Naive thymus-derived CD4-positive, alpha-beta T cell (primary cell): ENCODE results near the gene MAPK12. TPM values are rescaled to one million over a fixed set of nuclear protein-coding genes. Genes with fewer than 3 reads are reported as not detected.

ENCODE experiments used
- ATAC-seq: fragments of 150-1000 bp; cut with Tn5 transposase; 2 replicates; pipeline ENCODE4 v1.10.0; 2021; ENCODE audit warnings: mild to moderate bottlenecking, moderate library complexity
- CTCF ChIA-PET: fragments of 350-600 bp; sonication (Branson Sonifier 250); formaldehyde crosslinking; loops from one replicate; lab custom pipeline; 2021; ENCODE audit warnings: antibody characterized with exemption; lab: Charles Lee
- POLR2A ChIA-PET: fragments of 350-600 bp; sonication (Branson Sonifier 250); formaldehyde crosslinking; loops from one replicate; lab custom pipeline; 2021; ENCODE audit warnings: antibody characterized with exemption, inconsistent platforms; lab: Charles Lee
- DNase-seq, 9 donors: peaks; one replicate each; pipeline versions ENCODE4 v3.0.0 to v3.0.0-alpha.2; 2020 to 2022; ENCODE audit warnings: mixed read lengths in 1 of 9
- H3K27ac ChIP-seq: one replicate; pipeline ENCODE4 v1.7.0; 2013; ENCODE audit warnings: mild to moderate bottlenecking, low read depth, low read length, moderate library complexity
- H3K27me3 ChIP-seq, 2 donors: one replicate each; pipeline ENCODE4 v1.7.0; 2013; ENCODE audit warnings: low read length in 2 of 2, mild to moderate bottlenecking in 2 of 2, moderate library complexity in 2 of 2; ENCODE audit not compliant: control insufficient read depth in 2 of 2, insufficient read depth in 2 of 2
- H3K36me3 ChIP-seq, 3 experiments: 1 replicate in 2 of 3; 2 replicates in 1 of 3; pipeline ENCODE4 v1.7.0; 2013; ENCODE audit warnings: low read length in 3 of 3, mild to moderate bottlenecking in 3 of 3, moderate library complexity in 1 of 3; ENCODE audit not compliant: insufficient read depth in 3 of 3, control insufficient read depth in 2 of 3
- H3K4me1 ChIP-seq, 2 donors: one replicate each; pipeline ENCODE4 v1.7.0; 2013; ENCODE audit warnings: low read length in 2 of 2, mild to moderate bottlenecking in 2 of 2, moderate library complexity in 1 of 2; ENCODE audit not compliant: control insufficient read depth in 2 of 2, insufficient read depth in 2 of 2
- H3K4me3 ChIP-seq: 2 replicates; pipeline ENCODE4 v1.7.0; 2013; ENCODE audit warnings: mild to moderate bottlenecking, low read length
- H3K9me3 ChIP-seq, 3 experiments: 1 replicate in 2 of 3; 2 replicates in 1 of 3; pipeline ENCODE4 v1.7.0; 2013; ENCODE audit warnings: low read length in 3 of 3; ENCODE audit not compliant: control insufficient read depth in 2 of 3
- H3K27ac Mint-ChIP-seq, 9 donors: one replicate each; pipeline ENCODE4 v1.8.0; 2020 to 2022; ENCODE audit warnings: mixed read lengths in 9 of 9, mild to moderate bottlenecking in 8 of 9, moderate library complexity in 5 of 9, inconsistent platforms in 2 of 9
- H3K27me3 Mint-ChIP-seq, 5 donors: one replicate each; pipeline ENCODE4 v1.8.0; 2021 to 2022; ENCODE audit warnings: mixed read lengths in 5 of 5, mild to moderate bottlenecking in 1 of 5
- H3K36me3 Mint-ChIP-seq, 5 donors: one replicate each; pipeline ENCODE4 v1.8.0; 2020 to 2022; ENCODE audit warnings: mixed read lengths in 5 of 5, mild to moderate bottlenecking in 3 of 5, inconsistent platforms in 1 of 5
- H3K4me1 Mint-ChIP-seq, 7 donors: one replicate each; pipeline ENCODE4 v1.8.0; 2020 to 2022; ENCODE audit warnings: mixed read lengths in 7 of 7, mild to moderate bottlenecking in 3 of 7, inconsistent platforms in 1 of 7
- H3K4me3 Mint-ChIP-seq, 10 donors: one replicate each; pipeline ENCODE4 v1.8.0; 2020 to 2022; ENCODE audit warnings: mild to moderate bottlenecking in 10 of 10, mixed read lengths in 10 of 10, moderate library complexity in 6 of 10, inconsistent platforms in 2 of 10
- H3K9me3 Mint-ChIP-seq, 11 donors: one replicate each; pipeline ENCODE4 v1.8.0; 2020 to 2022; ENCODE audit warnings: mixed read lengths in 11 of 11, mild to moderate bottlenecking in 4 of 11, inconsistent platforms in 1 of 11, moderate library complexity in 1 of 11
- intact Hi-C, 2 donors: fragments of 100-400 bp; cut with micrococcal nuclease; formaldehyde crosslinking; loops; one replicate each; pipeline ENCODE4 v1.15.1; 2023
- polyA plus RNA-seq, 2 donors: library from polyadenylated mRNA; unstranded; fragments of 300-500 nt; fragmentation: Illumina TruSeq; gene quantifications; one replicate each; pipeline ENCODE4 v1.2.3, GENCODE V29; 2021
- total RNA-seq, 6 experiments: library from RNA in 5 of 6; stranded (reverse) in 5 of 6; gene quantifications; 1 replicate in 5 of 6; 2 replicates in 1 of 6; pipeline ENCODE4 v1.2.3 and lab custom pipeline; 2021 to 2026

Gene MAPK12
- total and polyA plus RNA-seq, 7 experiments from 2014 or later: 0.07 to 6.2 (median 2.1) TPM; not detected in 1

- no peaks in the 10 kb centered on the region for H3K36me3 ChIP-seq
- H3K9me3 ChIP-seq: no peaks in the 10 kb centered on the region
- Mint-ChIP-seq H3K27me3 (peaks cover 6 to 17% (median 13%) of the 10 kb centered on the region in 5 donors), H3K4me3 (peak overlapping the region in 9 of 10 donors; percentile 18 to 79 (median 49)), H3K36me3 (no peaks in the 10 kb centered on the region), H3K4me1 (peaks cover 0 to 17% (median 7%) of the 10 kb centered on the region in 7 donors), H3K9me3 (peaks cover 0 to 1% (median 0%) of the 10 kb centered on the region in 11 donors), H3K27ac (peak overlapping the region in 1 of 9 donors; percentile 14)
- POLR2A ChIA-PET: no interaction called here
- H3K4me1 ChIP-seq: peaks cover under 1 to 6% of the 10 kb centered on the region in 2 donors
- intact Hi-C loops: loop anchor here in 1 of 2 donors (5.0 kb wide), 1 partner anchor 36 kb away; the partner anchor contains the start of gene MAPK11
- H3K27me3 ChIP-seq: peaks cover 0 to 4% of the 10 kb centered on the region in 2 donors
- CTCF ChIA-PET: no interaction called here
- no peak overlapping the region for H3K4me3 ChIP-seq
- DNase-seq (no peak), ATAC-seq (no peak)
- H3K27ac ChIP-seq: no peak overlapping the region
Measured at GRCh38 chr22:50308597-50308935, 47.1 kb upstream of the MAPK12 start.

DNA sequence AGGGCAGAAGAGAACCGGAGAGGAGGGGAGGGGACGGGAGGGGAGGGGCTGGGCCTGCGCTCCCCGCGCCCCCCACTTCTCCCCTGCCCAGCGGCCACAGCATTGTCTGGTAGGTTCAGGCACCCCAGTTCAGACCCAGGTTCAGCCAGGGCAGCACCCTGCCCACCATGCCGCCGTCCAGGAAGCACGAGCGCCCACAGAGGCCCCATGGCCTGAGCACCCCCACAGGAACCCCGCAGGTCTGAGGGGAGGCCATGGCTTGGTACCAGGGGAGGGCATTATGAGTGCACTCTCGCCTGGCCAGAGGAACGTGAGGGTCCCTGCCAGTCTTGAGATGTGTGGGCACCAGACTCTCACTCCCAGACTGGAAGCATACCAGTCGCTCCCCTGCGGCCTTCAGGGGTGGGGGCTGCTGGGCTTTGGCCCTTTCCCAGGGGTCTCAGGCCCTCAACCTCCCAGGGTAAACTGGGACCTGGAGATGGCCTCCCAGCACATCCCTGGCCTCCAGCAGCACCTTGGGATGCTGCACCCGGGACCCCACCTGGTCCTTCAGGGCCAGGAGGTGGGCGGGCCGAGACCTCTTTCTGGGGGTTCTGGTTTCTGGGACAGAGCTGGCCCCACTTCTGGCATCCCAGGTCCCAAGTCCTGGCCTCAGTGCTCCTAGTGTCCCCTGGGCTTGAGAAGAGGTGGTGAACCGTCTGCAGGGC, 46.6 kb upstream of the MAPK12 start:
- H3K36me3 Mint-ChIP-seq: no peaks in the 10 kb centered on the region
- peaks cover 6 to 17% (median 13%) of the 10 kb centered on the region in 5 donors for H3K27me3 Mint-ChIP-seq
- no peak for ATAC-seq
- ChIA-PET CTCF (no interaction called here), POLR2A (no interaction called here)
- no peak overlapping the region for H3K4me3 ChIP-seq
- peaks cover 0 to 4% of the 10 kb centered on the region in 2 donors for H3K27me3 ChIP-seq
- peak overlapping the region in 4 of 10 donors; percentile 25 to 70 (median 42) for H3K4me3 Mint-ChIP-seq
- no peaks in the 10 kb centered on the region for H3K9me3 ChIP-seq
- peaks cover 0 to 17% (median 7%) of the 10 kb centered on the region in 7 donors for H3K4me1 Mint-ChIP-seq
- H3K9me3 Mint-ChIP-seq: peaks cover 0 to 1% (median 0%) of the 10 kb centered on the region in 11 donors
- no peak overlapping the region for H3K27ac ChIP-seq
- peaks cover 0 to 5% of the 10 kb centered on the region in 2 donors for H3K4me1 ChIP-seq
- H3K27ac Mint-ChIP-seq: no peak overlapping the region
- no peak for DNase-seq
- H3K36me3 ChIP-seq: no peaks in the 10 kb centered on the region
- intact Hi-C loops: loop anchor here in 1 of 2 donors (5.0 kb wide), 1 partner anchor 36 kb away; the partner anchor contains the start of gene MAPK11

GRCh38 chr22:50306753-50307749, 45.6 kb upstream of the MAPK12 start, which contains the start of gene PLXNB2:
TSS of gene PLXNB2 (minus strand) at chr22:50307646. CDS start at chr22:50290584, 17,062 bp downstream.
- Mint-ChIP-seq H3K9me3 (peaks cover 0 to 1% (median 0%) of the 10 kb centered on the region in 11 donors), H3K4me3 (peak within 1 kb of the TSS in 5 of 10 donors; percentile 25 to 70 (median 44)), H3K4me1 (peaks cover 0 to 17% (median 7%) of the 10 kb centered on the region in 7 donors), H3K27ac (no peak within 1 kb of the TSS), H3K27me3 (peaks cover 6 to 18% (median 13%) of the 10 kb centered on the region in 5 donors), H3K36me3 (no peaks in the 10 kb centered on the region)
- POLR2A ChIA-PET: no interaction called here
- Histone ChIP-seq H3K27me3 (peaks cover 0 to 4% of the 10 kb centered on the region in 2 donors), H3K9me3 (no peaks in the 10 kb centered on the region), H3K4me1 (peaks cover 0 to 5% of the 10 kb centered on the region in 2 donors), H3K4me3 (no peak within 1 kb of the TSS), H3K27ac (no peak within 1 kb of the TSS), H3K36me3 (no peaks in the 10 kb centered on the region)
- peak in 3 of 9 donors; percentile 12 to 47 (median 31) for DNase-seq
- ATAC-seq: peak; percentile 22
- intact Hi-C loops: loop anchor here in 1 of 2 donors (5.0 kb wide), 1 partner anchor 35 kb away; the partner anchor contains the start of gene MAPK11
- CTCF ChIA-PET: no interaction called here

GRCh38 chr22:50305923-50306566, 44.6 kb upstream of the MAPK12 start:
- peaks cover 0 to 5% of the 10 kb centered on the region in 2 donors for H3K4me1 ChIP-seq
- H3K27me3 ChIP-seq: peaks cover 0 to 4% of the 10 kb centered on the region in 2 donors
- DNase-seq (no peak), ATAC-seq (peak; percentile 27)
- H3K4me1 Mint-ChIP-seq: peaks cover 0 to 17% (median 7%) of the 10 kb centered on the region in 7 donors
- peak overlapping the region in 7 of 10 donors; percentile 12 to 70 (median 53) for H3K4me3 Mint-ChIP-seq
- no peaks in the 10 kb centered on the region for H3K36me3 Mint-ChIP-seq
- no peaks in the 10 kb centered on the region for H3K36me3 ChIP-seq
- peaks cover 0 to 1% (median 0%) of the 10 kb centered on the region in 11 donors for H3K9me3 Mint-ChIP-seq
- intact Hi-C loops: loop anchor here in 1 of 2 donors (5.0 kb wide), 1 partner anchor 34 kb away; the partner anchor contains the start of gene MAPK11
- peaks cover 6 to 20% (median 14%) of the 10 kb centered on the region in 5 donors for H3K27me3 Mint-ChIP-seq
- H3K9me3 ChIP-seq: no peaks in the 10 kb centered on the region
- ChIA-PET POLR2A (no interaction called here), CTCF (no interaction called here)
- no peak overlapping the region for H3K27ac ChIP-seq
- H3K4me3 ChIP-seq: no peak overlapping the region
- peak overlapping the region in 1 of 9 donors; percentile 68 for H3K27ac Mint-ChIP-seq

- intact Hi-C loops: loop anchor here in 1 of 2 donors (5.0 kb wide), 1 partner anchor 33 kb away; the partner anchor contains the start of gene MAPK11
- H3K36me3 ChIP-seq: no peaks in the 10 kb centered on the region
- H3K9me3 ChIP-seq: no peaks in the 10 kb centered on the region
- H3K27me3 Mint-ChIP-seq: peaks cover 6 to 22% (median 16%) of the 10 kb centered on the region in 5 donors
- POLR2A ChIA-PET: no interaction called here
- peaks cover 0 to 4% of the 10 kb centered on the region in 2 donors for H3K27me3 ChIP-seq
- CTCF ChIA-PET: no interaction called here
- no peak overlapping the region for H3K27ac ChIP-seq
- peak overlapping the region in 1 of 10 donors; percentile 70 for H3K4me3 Mint-ChIP-seq
- ATAC-seq: no peak
- H3K4me1 Mint-ChIP-seq: peaks cover 0 to 17% (median 7%) of the 10 kb centered on the region in 7 donors
- H3K4me1 ChIP-seq: peaks cover 0 to 5% of the 10 kb centered on the region in 2 donors
- H3K4me3 ChIP-seq: no peak overlapping the region
- H3K9me3 Mint-ChIP-seq: peaks cover 0 to 1% (median 0%) of the 10 kb centered on the region in 11 donors
- no peaks in the 10 kb centered on the region for H3K36me3 Mint-ChIP-seq
- no peak overlapping the region for H3K27ac Mint-ChIP-seq
- no peak for DNase-seq
Measured at GRCh38 chr22:50305393-50305922, 44.0 kb upstream of the MAPK12 start.
